GM21390 (cell line): ENCODE results near the gene PEAK3.

Experiments
- ATAC-seq: cut with Tn5 transposase; IDR thresholded peaks from one replicate; pipeline ENCODE4 v1.9.1; 2021; ENCODE audit not compliant: unreplicated experiment

PEAK3 gene

DNA sequence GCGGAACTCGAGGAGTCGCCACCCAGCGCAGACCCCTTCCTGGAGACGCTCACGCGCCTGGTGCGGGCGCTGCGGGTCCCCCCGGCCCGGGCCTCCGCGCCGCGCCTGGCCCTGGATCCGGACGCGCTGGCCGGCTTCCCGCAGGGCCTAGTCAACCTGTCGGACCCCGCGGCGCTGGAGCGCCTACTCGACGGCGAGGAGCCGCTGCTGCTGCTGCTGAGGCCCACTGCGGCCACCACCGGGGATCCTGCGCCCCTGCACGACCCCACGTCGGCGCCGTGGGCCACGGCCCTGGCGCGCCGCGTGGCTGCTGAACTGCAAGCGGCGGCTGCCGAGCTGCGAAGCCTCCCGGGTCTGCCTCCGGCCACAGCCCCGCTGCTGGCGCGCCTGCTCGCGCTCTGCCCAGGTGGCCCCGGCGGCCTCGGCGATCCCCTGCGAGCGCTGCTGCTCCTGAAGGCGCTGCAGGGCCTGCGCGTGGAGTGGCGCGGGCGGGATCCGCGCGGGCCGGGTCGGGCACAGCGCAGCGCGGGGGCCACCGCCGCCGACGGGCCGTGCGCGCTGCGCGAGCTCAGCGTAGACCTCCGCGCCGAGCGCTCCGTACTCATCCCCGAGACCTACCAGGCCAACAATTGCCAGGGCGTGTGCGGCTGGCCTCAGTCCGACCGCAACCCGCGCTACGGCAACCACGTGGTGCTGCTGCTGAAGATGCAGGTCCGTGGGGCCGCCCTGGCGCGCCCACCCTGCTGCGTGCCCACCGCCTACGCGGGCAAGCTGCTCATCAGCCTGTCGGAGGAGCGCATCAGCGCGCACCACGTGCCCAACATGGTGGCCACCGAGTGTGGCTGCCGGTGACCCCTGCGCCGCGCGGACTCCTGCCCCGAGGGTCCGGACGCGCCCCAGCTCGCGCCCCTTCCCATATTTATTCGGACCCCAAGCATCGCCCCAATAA, 30.6 kb downstream of the PEAK3 start:
- no peak for ATAC-seq

DNA sequence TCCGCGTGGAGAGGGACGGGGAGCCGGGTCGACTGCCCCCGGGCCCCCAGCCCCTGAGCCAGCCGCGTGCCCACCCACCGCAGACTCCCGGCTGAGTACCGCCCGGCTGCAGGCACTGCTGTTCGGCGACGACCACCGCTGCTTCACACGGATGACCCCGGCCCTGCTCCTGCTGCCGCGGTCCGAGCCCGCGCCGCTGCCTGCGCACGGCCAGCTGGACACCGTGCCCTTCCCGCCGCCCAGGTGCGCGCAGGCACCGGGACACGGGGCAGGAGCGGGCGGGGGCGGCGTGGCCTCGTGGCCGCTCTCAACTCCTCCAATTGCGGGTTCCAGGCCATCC, 31.2 kb downstream of the PEAK3 start:
- no peak for ATAC-seq

DNA sequence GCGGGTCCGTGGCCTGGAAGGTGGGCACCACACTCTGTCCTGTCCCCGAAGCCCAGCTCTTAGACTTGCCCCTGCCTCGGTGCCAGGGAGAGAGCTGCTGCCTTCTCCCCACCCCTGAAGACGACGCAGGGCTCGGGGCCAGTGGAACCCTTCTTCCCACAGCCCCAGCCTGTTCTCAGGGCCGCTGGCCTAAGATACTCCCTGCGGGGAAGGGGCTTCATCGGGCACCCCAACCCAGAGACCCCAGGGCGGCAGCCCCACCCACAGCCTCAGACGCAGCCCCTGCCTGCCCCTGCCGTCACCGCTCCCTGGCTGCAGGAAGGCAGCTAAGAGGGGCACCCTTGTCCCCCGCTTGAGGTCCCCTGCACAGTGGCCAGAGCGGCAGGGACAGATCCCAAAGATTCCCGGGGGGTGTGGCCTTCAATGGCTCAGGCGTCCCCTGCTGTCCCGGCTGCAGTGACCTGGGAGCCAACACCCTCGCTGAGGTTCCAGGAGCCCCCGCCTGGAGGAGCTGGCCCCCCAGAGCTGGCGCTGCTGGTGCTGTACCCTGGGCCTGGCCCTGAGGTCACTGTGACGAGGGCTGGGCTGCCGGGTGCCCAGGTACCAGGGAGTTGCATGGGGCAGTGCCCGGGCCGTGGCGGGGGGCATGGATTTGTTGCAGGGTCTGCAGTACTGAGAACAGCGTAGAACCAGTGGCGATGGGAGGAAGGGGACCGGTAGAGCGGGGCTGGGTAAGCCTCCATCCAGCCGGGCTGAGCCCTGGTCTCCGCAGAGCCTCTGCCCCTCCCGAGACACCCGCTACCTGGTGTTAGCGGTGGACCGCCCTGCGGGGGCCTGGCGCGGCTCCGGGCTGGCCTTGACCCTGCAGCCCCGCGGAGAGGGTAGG, 31.9 kb downstream of the PEAK3 start:
- no peak for ATAC-seq

DNA sequence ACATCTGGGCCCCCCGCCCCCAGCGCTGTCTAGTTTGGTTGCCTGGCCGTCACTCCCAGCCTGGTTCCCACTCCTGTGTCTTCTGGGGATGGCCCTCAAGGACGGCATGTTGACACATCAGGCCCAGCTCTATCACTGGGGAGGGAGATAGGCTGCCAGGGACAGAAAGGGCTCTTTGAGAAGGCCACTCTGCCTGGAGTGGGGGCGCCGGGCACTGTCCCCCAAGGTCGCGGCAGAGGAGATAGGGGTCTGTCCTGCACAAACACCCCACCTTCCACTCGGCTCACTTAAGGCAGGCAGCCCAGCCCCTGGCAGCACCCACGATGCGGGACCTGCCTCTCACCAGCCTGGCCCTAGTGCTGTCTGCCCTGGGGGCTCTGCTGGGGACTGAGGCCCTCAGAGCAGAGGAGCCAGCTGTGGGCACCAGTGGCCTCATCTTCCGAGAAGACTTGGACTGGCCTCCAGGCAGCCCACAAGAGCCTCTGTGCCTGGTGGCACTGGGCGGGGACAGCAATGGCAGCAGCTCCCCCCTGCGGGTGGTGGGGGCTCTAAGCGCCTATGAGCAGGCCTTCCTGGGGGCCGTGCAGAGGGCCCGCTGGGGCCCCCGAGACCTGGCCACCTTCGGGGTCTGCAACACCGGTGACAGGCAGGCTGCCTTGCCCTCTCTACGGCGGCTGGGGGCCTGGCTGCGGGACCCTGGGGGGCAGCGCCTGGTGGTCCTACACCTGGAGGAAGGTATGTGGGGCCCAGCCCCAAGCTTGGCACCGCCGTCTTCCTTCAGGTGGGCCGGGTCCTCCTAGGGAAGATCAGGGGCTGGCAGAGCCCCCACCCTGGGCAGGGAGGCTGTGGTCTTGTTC, 32.7 kb downstream of the PEAK3 start, which contains the start of gene AMH:
TSS of gene AMH (plus strand) at position 314 of the 857 bp plus-strand sequence. CDS start at position 324, 10 bp downstream.
- ATAC-seq = no peak

- ATAC-seq = no peak
Observed at GRCh38 chr19:2248136-2249009, 33.6 kb downstream of the PEAK3 start.

- ATAC-seq = no peak
Observed at GRCh38 chr19:2247433-2248101, 34.4 kb downstream of the PEAK3 start.

GRCh38 chr19:2246801-2247361, 35.1 kb downstream of the PEAK3 start:
- no peak for ATAC-seq

GRCh38 chr19:2246014-2246620, 35.9 kb downstream of the PEAK3 start:
- no peak for ATAC-seq

DNA sequence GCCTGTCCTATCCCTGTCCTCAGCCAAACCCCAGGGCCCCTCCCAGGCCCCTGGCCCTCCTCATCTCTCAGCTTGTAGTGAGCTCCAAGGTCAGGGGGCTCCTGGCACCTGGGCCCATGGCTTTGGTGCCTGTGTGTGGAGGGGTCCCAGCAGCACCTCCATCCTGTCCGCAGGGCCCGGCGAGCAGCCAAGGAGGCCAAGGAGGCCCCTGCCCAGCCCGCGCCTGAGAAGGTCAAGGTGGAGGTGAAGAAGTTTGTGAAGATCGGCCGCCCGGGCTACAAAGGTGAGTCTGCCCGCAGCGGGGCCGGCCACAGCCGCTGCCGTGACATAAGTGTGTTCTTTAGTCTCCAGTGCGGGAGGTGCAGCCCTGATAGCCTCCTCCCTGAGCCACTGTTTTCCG, 36.7 kb downstream of the PEAK3 start:
- ATAC-seq = no peak

DNA sequence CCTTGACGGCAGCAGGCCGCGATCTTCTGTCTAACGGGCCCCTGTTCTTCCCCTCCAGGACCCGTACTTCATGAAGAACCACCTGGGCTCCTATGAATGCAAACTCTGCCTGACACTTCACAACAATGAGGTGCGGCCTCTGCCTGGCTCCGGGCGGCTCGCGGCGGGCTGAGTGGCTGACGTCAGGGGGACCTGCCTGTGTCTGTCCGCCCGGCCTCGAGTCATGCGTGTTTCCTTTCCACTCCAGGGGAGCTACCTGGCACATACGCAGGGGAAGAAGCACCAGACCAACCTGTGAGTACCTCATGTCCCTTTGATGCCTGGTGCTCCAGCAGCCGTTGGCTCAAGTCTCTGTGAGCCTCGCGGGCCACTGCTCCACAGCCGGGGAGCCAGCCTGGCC, 37.5 kb downstream of the PEAK3 start:
- no peak for ATAC-seq

- ATAC-seq = no peak
Observed at GRCh38 chr19:2244125-2244411, 37.9 kb downstream of the PEAK3 start.

DNA sequence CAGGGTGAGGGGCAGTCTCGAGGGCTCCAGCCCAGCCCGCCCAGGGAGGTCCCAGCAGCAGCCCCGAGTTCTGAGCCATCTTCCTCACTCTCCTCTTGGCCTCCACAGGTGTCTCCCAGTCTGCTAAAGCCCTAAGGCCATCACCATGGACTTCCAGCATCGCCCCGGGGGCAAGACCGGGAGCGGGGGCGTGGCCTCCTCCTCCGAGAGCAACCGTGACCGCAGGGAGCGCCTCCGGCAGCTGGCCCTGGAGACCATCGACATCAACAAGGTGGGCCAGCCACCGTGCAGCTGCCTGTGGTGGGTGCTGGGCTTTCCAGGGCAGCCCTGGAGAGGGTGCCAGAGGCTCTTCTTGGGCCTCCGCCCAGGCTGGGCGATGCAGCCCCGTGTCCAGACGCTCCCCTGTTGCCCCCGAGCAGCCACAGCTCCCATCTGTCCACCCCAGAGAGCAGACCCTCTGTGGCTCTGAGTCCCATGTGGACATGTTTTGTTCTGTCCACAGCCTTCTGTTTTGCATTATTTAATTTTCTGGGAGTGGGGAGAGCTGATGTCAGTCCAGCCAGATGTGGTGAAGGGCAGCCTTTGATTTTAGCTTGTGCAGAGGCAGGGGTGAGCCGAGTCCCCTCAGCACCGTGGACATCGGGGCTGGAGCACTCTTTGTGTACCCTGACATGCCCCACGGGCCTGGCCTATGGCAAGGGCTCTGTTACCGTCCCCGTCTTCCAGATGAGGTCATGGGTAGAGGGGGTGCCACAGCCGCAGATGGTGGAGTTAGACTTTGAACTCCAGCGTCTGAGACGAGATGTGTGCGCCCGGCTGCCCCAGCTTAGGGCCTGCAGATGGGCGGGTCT, 38.5 kb downstream of the PEAK3 start:
- no peak for ATAC-seq

- no peak for ATAC-seq
Observed at GRCh38 chr19:2242816-2243215, 39.2 kb downstream of the PEAK3 start.

GRCh38 chr19:2242092-2242537, 39.9 kb downstream of the PEAK3 start:
- no peak for ATAC-seq

DNA sequence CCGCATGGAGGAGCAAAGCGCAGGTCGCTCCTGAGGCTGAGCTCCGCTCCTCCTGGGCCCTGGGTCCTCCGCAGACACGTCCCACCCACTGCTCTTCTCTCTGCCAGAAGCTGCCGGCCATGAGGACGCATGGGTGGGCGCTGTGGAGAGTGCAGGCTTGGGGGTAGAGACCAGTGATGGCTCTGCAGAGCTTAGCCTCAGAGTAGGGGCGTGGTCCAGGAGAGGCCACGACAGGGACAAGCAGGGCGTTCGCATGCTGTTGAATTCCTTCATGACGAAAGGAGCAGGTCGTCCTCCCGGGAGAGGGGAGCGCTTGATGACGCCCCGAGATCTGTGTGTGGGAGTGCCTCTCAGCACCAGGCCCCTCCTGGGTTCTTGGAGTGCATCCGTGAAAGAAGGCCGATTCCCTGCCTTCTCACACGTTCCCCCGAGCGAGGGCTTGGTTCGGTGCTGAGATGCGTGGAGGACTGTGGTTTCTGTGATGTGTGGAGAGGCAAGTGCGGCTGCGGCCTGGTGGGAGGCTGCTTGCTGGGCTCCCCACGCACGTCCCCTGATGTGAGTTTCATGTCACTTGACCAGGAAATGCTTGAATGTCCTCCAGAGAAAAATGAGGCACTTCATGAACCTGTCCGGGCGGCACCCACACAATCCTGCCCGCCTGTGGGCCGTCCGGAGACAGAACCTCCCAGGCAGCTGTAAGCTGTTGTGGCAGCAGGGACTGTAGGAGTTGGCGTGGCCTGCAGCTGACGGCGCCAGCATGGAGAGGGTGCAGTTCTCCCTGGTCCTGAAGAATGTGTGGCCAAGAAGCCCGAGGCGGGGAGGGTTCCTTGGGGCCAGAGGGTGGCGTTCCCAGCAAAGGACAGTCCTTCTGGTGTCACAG, 40.9 kb downstream of the PEAK3 start:
- ATAC-seq = no peak

- no peak for ATAC-seq
Observed at GRCh38 chr19:2239771-2240770, 41.9 kb downstream of the PEAK3 start.
